NCI-H2081 (cell line): ENCODE data around the gene ABCA5.
"Not testable (repeated sequence)": the region's sequence is repeated elsewhere in the genome, so short reads cannot be mapped to it uniquely, and the experiment has no call there.

Source experiments
- DNase-seq, 2 experiments: peaks; one replicate each; lab custom pipeline; 2025; lab: John Stamatoyannopoulos, UW

Gene ABCA5

GRCh38 chr17:69207151-69207550, 119.8 kb downstream of the ABCA5 start:
- DNase-seq, result no peak

GRCh38 chr17:69198238-69198637, 128.7 kb downstream of the ABCA5 start:
- DNase-seq, result no peak

GRCh38 chr17:69196105-69196653, 130.8 kb downstream of the ABCA5 start:
- DNase-seq, result not testable (repeated sequence)
